Measurements from ENCODE around the gene DDAH1.

- no peak for TF ChIP-seq POLR2A (IDR thresholded peaks at IDR 0.05)
- peak in 2 of 3 donors; percentile 17 to 20 for TF ChIP-seq CTCF (IDR thresholded peaks at IDR 0.05)
These were observed 37.7 kb upstream of the DDAH1 start for GRCh38 chr1:85502625-85503083.

Measured in ovary (tissue), 3 donors.